Measurements from ENCODE around the gene NR3C2.
A peak's percentile ranks its signal among the peaks of the same experiment; 100 is the strongest.
"Not testable (repeated sequence)": the region's sequence is repeated elsewhere in the genome, so short reads cannot be mapped to it uniquely, and the experiment has no call there.

Gene NR3C2

GRCh38 chr4:148103597-148104355 is 338.4 kb downstream of the NR3C2 start:
- no peak for DNase-seq

GRCh38 chr4:148101790-148102189 is 340.4 kb downstream of the NR3C2 start:
- DNase-seq, result no peak

GRCh38 chr4:148101235-148101634 is 341.0 kb downstream of the NR3C2 start:
- DNase-seq, result no peak

GRCh38 chr4:148097801-148098200 is 344.4 kb downstream of the NR3C2 start:
- no peak for DNase-seq

- DNase-seq, result no peak
Measured at GRCh38 chr4:148095346-148095923, 346.8 kb downstream of the NR3C2 start.

- no peak for DNase-seq
Measured at GRCh38 chr4:148094149-148094548, 348.1 kb downstream of the NR3C2 start.

GRCh38 chr4:148093065-148093464 is 349.1 kb downstream of the NR3C2 start:
- no peak for DNase-seq

GRCh38 chr4:148092316-148093014 is 349.7 kb downstream of the NR3C2 start:
- no peak for DNase-seq

GRCh38 chr4:148091896-148092295 is 350.3 kb downstream of the NR3C2 start:
- DNase-seq, result peak in 1 of 14 donors; percentile 25

- no peak for DNase-seq
Measured at GRCh38 chr4:148090503-148091476, 351.4 kb downstream of the NR3C2 start.

GRCh38 chr4:148090029-148090428 is 352.2 kb downstream of the NR3C2 start:
- no peak for DNase-seq

GRCh38 chr4:148089624-148090023 is 352.6 kb downstream of the NR3C2 start:
- no peak for DNase-seq

GRCh38 chr4:148083073-148083472 is 359.1 kb downstream of the NR3C2 start:
- not testable (repeated sequence) for DNase-seq

- DNase-seq, result no peak
Measured at GRCh38 chr4:148081745-148082144, 360.5 kb downstream of the NR3C2 start.

GRCh38 chr4:148081267-148081666 is 360.9 kb downstream of the NR3C2 start:
- DNase-seq, result no peak

- DNase-seq, result no peak
Measured at GRCh38 chr4:148079961-148080360, 362.3 kb downstream of the NR3C2 start.

GRCh38 chr4:148078061-148078460 is 364.2 kb downstream of the NR3C2 start:
- DNase-seq, result no peak

- no peak for DNase-seq
Measured at GRCh38 chr4:148077581-148077980, 364.6 kb downstream of the NR3C2 start.

- DNase-seq, result no peak
Measured at GRCh38 chr4:148076964-148077363, 365.2 kb downstream of the NR3C2 start.

GRCh38 chr4:148075438-148075837 is 366.8 kb downstream of the NR3C2 start:
- DNase-seq, result no peak

GRCh38 chr4:148074462-148074861 is 367.8 kb downstream of the NR3C2 start:
- no peak for DNase-seq

- no peak for DNase-seq
Measured at GRCh38 chr4:148073349-148073748, 368.9 kb downstream of the NR3C2 start.
